Epithelial cell of esophagus (primary cell): ENCODE data around the gene PLA2G1B.

ENCODE experiments used
- DNase-seq: peaks from one replicate; pipeline ENCODE4 v3.0.0; 2010; ENCODE audit warnings: low read depth
- H3K4me3 ChIP-seq: 2 replicates; pipeline ENCODE4 v1.5.1; 2011; ENCODE audit warnings: mild to moderate bottlenecking, low read length, control low read depth
- TF ChIP-seq, protein P1 (sequence below): IDR thresholded peaks from 2 replicates; pipeline ENCODE4 v1.5.1; 2011; ENCODE audit warnings: low read depth, mild to moderate bottlenecking, low read length, control low read depth, inconsistent platforms; ENCODE audit not compliant: insufficient read depth; ENCODE audit errors: missing control alignments

PLA2G1B gene

GRCh38 chr12:120369603-120370342, 42.2 kb upstream of the PLA2G1B start:
- DNase-seq: no peak
- TF ChIP-seq, protein P1, sequence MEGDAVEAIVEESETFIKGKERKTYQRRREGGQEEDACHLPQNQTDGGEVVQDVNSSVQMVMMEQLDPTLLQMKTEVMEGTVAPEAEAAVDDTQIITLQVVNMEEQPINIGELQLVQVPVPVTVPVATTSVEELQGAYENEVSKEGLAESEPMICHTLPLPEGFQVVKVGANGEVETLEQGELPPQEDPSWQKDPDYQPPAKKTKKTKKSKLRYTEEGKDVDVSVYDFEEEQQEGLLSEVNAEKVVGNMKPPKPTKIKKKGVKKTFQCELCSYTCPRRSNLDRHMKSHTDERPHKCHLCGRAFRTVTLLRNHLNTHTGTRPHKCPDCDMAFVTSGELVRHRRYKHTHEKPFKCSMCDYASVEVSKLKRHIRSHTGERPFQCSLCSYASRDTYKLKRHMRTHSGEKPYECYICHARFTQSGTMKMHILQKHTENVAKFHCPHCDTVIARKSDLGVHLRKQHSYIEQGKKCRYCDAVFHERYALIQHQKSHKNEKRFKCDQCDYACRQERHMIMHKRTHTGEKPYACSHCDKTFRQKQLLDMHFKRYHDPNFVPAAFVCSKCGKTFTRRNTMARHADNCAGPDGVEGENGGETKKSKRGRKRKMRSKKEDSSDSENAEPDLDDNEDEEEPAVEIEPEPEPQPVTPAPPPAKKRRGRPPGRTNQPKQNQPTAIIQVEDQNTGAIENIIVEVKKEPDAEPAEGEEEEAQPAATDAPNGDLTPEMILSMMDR: no peak
- no peak overlapping the region for H3K4me3 ChIP-seq

DNA sequence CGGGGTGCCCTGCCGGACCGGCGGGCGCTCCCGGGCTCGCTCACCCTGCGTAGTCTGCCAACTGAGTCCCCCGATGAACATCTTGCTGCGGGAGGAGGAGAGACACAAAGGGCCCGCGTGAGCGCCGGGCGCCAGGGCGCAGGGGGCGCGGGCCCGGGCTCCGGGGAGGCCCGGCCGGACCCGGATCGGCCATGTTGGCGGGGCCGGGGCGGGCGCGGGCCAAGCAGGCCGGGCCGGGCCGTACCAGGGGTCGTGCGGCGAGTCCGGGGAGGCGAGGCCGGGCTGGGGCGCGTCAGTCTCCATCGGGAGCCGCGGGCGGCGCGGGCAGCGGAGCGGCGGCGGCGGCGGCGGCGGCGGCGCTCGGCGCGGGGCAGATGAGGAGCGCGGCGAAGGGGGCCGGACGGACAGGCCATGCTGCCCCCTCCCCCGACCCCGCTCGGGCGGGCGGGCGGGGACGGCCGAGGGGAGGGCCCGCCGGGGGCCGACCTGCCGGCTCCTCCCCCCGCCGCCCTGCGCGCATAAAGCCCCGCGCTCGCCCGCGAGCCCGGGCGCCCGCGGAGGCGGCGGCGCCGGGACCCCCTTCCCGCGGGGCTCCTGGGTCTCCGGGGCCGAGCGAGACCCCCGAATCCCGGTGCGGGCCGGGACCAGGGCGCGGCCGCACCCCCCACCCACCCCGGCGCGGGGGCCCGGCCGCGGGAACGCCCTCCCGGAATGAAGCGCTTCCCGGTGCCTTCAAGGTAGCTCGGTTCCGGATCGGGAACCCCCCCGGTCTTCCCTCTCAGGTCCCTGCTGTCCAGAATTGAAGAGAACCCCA, 41.4 kb upstream of the PLA2G1B start, which contains the start of gene MSI1:
Gene MSI1 (minus strand): TSS at position 376 of the 814 bp plus-strand sequence. CDS start 73 bp downstream, at position 303.
- no peak for DNase-seq
- TF ChIP-seq, protein P1: no peak
- H3K4me3 ChIP-seq: no peak within 1 kb of the TSS

DNA sequence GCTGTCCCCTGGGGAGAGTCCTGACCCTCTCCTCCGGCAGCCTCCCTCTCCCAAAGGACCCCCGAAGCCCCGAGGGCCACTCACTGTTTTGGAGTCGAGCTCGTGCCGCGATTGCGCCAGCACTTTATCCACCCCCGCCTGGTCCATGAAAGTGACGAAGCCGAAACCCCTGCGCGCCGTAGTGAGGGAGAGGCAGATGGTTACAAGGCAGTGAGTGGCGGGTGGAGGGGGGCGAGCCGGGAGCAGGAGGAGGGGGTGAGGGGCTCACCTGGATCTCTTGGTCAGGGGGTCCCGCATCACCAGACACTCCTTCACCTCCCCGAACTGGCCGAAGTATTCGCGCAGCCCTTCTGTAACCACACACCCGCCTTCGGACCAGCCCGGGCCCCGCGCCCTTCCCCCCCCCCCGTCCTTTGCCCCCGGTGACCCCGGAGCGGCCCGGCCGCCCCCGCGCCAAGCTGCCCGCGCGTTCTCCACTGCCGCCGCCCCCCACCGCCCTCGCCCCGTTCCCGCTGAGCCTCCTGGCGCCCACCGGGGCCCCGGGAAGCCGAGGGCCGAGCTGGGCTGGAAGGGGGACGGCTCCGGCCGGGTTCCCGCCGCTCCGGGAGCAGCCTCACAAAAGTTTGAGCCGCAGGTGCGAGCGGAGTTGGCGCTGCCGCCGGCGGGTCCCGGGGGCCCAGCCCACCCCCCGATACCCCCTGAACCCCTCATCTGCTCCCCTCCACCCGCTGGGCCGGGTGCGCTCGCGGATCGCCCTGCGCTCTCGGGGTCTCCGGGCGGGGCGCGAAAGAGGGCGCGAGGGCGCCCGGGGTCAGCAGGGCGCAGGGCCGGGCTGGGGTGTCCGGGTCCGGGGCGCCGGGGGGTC, 40.6 kb upstream of the PLA2G1B start:
- no peak overlapping the region for H3K4me3 ChIP-seq
- peak; percentile 38 for DNase-seq
- TF ChIP-seq, protein P1: no peak

DNA sequence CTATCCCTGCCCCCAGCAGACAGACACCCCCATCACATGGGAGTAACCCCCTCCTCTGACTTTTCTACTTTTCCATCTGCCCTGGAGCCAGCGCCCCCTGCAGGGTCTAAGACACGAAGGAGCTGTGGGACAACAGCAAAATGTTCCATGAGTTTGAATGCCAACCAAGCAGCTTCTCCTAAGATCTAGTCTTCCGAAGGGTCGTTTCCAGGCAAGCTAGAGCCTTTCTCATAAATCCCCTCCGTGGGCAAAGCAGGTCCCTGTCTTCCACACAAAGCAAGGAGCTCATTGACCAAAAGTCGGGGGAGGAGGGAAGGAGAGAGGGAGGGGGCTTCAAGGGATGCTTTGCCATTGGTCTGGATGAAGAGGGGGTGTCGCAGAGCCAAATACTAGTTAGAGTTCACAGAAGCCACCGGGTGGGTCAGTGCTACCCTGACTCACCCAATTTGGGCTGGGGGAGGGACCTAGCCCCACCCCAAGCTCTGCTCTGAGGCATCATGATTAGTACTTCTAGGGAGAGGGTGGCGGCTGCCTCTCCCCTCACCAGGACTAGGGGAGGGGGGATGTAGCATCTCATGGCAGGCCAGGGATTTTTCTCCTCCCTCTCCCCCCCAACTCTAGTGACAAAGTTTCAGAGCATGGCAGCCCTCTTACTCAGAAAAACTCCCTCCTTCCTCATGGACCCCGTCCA, 39.8 kb upstream of the PLA2G1B start:
- DNase-seq: no peak
- TF ChIP-seq, protein P1: peak; percentile 42
- H3K4me3 ChIP-seq: no peak overlapping the region

GRCh38 chr12:120366845-120367232, 39.3 kb upstream of the PLA2G1B start:
- TF ChIP-seq, protein P1: no peak
- DNase-seq: no peak
- H3K4me3 ChIP-seq: no peak overlapping the region

GRCh38 chr12:120366341-120366705, 38.7 kb upstream of the PLA2G1B start:
- H3K4me3 ChIP-seq: no peak overlapping the region
- DNase-seq: no peak
- TF ChIP-seq, protein P1: no peak
